NCI-H2029 (cell line): ENCODE results near the gene NME2.
"Not testable (repeated sequence)": the region's sequence is repeated elsewhere in the genome, so short reads cannot be mapped to it uniquely, and the experiment has no call there.

Experiments used
- DNase-seq: peaks from one replicate; lab custom pipeline; 2025; lab: John Stamatoyannopoulos, UW

NME2 gene

GRCh38 chr17:51153210-51154072, 12.8 kb upstream of the NME2 start, which contains the start of gene NME1:
NME1 (plus strand) TSS chr17:51153559; CDS start chr17:51155655, 2,096 bp downstream.
- DNase-seq: peak; percentile 97

- no peak for DNase-seq
Observed at GRCh38 chr17:51154176-51154575, 12.0 kb upstream of the NME2 start.

- DNase-seq: no peak
Observed at GRCh38 chr17:51155416-51155815, 10.8 kb upstream of the NME2 start.

GRCh38 chr17:51159604-51160003, 6.6 kb upstream of the NME2 start:
- DNase-seq: no peak

- DNase-seq: no peak
Observed at GRCh38 chr17:51161541-51161940, 4.7 kb upstream of the NME2 start.

- no peak for DNase-seq
Observed at GRCh38 chr17:51164911-51165679, 1.1 kb upstream of the NME2 start.

GRCh38 chr17:51165680-51166197, 472 bp upstream of the NME2 start:
- no peak for DNase-seq

- no peak for DNase-seq
Observed at GRCh38 chr17:51166987-51167931, 1.0 kb downstream of the NME2 start.

- DNase-seq: no peak
Observed at GRCh38 chr17:51169340-51169739, 3.1 kb downstream of the NME2 start.

GRCh38 chr17:51170736-51171135, 4.5 kb downstream of the NME2 start:
- DNase-seq: no peak

GRCh38 chr17:51172030-51172429, 5.8 kb downstream of the NME2 start:
- DNase-seq: not testable (repeated sequence)

GRCh38 chr17:51180486-51180885, 14.3 kb downstream of the NME2 start:
- no peak for DNase-seq

GRCh38 chr17:51184124-51184523, 17.9 kb downstream of the NME2 start:
- DNase-seq: no peak

- DNase-seq: no peak
Observed at GRCh38 chr17:51185763-51186332, 19.6 kb downstream of the NME2 start.

GRCh38 chr17:51188271-51188833, 22.1 kb downstream of the NME2 start:
- no peak for DNase-seq

- DNase-seq: no peak
Observed at GRCh38 chr17:51189162-51189561, 23.0 kb downstream of the NME2 start.

- no peak for DNase-seq
Observed at GRCh38 chr17:51189628-51190027, 23.4 kb downstream of the NME2 start.

- no peak for DNase-seq
Observed at GRCh38 chr17:51191895-51192294, 25.7 kb downstream of the NME2 start.

- no peak for DNase-seq
Observed at GRCh38 chr17:51197754-51198153, 31.5 kb downstream of the NME2 start.

- DNase-seq: no peak
Observed at GRCh38 chr17:51200295-51200694, 34.1 kb downstream of the NME2 start.

GRCh38 chr17:51200846-51201245, 34.6 kb downstream of the NME2 start:
- DNase-seq: no peak
